Measurements from ENCODE around the gene MYOG.

MYOG gene

DNA sequence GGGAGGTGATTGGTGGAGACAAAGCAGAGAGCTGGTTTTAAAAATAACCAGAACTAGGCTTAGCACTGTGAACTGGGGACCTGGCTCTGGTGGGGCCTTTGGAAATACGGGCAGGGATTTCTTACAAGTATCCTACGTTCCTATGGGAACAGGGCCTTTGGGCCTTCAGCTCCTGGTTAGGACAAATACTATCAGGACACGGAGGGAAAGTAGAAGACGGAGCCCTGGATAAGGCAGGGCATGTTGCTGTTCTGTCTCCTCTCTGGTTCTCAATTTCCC, 5.3 kb upstream of the MYOG start:
- TF ChIP-seq EZH2phosphoT487 (IDR thresholded peaks at IDR 0.05; ENCODE audit: borderline replicate concordance) (no peak), CTCF (conservative IDR thresholded peaks at IDR 0.05; ENCODE audit: low read length) (no peak)
- no peak overlapping the region for H2AFZ ChIP-seq (ENCODE audit: low read length)
- no peaks in the 10 kb centered on the region for H3K79me2 ChIP-seq (ENCODE audit: insufficient read depth, low read length)
- H3K27me3 ChIP-seq (ENCODE audit: insufficient read depth, low read length, poor library complexity, severe bottlenecking), result no peaks in the 10 kb centered on the region
- no peaks in the 10 kb centered on the region for H3K4me1 ChIP-seq (ENCODE audit: insufficient read depth, low read length, poor library complexity, severe bottlenecking)
- no peak overlapping the region for H3K9ac ChIP-seq (ENCODE audit: low read depth, low read length, poor library complexity, severe bottlenecking)
- no peaks in the 10 kb centered on the region for H3K9me2 ChIP-seq (replicated peaks; ENCODE audit: low read depth, low read length)
- peaks cover 18% of the 10 kb centered on the region for H3K9me3 ChIP-seq (ENCODE audit: insufficient read depth, low read depth, low read length)
- no peak overlapping the region for H3K4me3 ChIP-seq (ENCODE audit: low read length, poor library complexity, severe bottlenecking)
- H3K4me2 ChIP-seq (ENCODE audit: low read depth, low read length, poor library complexity, severe bottlenecking), result no peak overlapping the region
- no peaks in the 10 kb centered on the region for H3F3A ChIP-seq (ENCODE audit: low read depth)
- H3K36me3 ChIP-seq (ENCODE audit: insufficient read depth, low read length), result no peaks in the 10 kb centered on the region
- H4K20me1 ChIP-seq (ENCODE audit: insufficient read depth, low read length, poor library complexity, severe bottlenecking), result no peaks in the 10 kb centered on the region

GRCh38 chr1:203090421-203091198, 4.8 kb upstream of the MYOG start:
- no peak overlapping the region for H3K9ac ChIP-seq (ENCODE audit: low read depth, low read length, poor library complexity, severe bottlenecking)
- H3K36me3 ChIP-seq (ENCODE audit: insufficient read depth, low read length), result no peaks in the 10 kb centered on the region
- H2AFZ ChIP-seq (ENCODE audit: low read length), result no peak overlapping the region
- TF ChIP-seq EZH2phosphoT487 (IDR thresholded peaks at IDR 0.05; ENCODE audit: borderline replicate concordance), result no peak
- TF ChIP-seq CTCF (conservative IDR thresholded peaks at IDR 0.05; ENCODE audit: low read length), result no peak
- no peaks in the 10 kb centered on the region for H4K20me1 ChIP-seq (ENCODE audit: insufficient read depth, low read length, poor library complexity, severe bottlenecking)
- H3K4me1 ChIP-seq (ENCODE audit: insufficient read depth, low read length, poor library complexity, severe bottlenecking), result no peaks in the 10 kb centered on the region
- H3K79me2 ChIP-seq (ENCODE audit: insufficient read depth, low read length), result no peaks in the 10 kb centered on the region
- peaks cover 13% of the 10 kb centered on the region; the same call in 1 of the 2 replicates for H3K9me3 ChIP-seq (ENCODE audit: insufficient read depth, low read depth, low read length)
- H3K27me3 ChIP-seq (ENCODE audit: insufficient read depth, low read length, poor library complexity, severe bottlenecking), result no peaks in the 10 kb centered on the region
- no peak overlapping the region for H3K4me2 ChIP-seq (ENCODE audit: low read depth, low read length, poor library complexity, severe bottlenecking)
- no peak overlapping the region for H3K4me3 ChIP-seq (ENCODE audit: low read length, poor library complexity, severe bottlenecking)
- no peaks in the 10 kb centered on the region for H3K9me2 ChIP-seq (replicated peaks; ENCODE audit: low read depth, low read length)
- H3F3A ChIP-seq (ENCODE audit: low read depth), result no peaks in the 10 kb centered on the region

- no peak overlapping the region for H3K4me3 ChIP-seq (ENCODE audit: low read length, poor library complexity, severe bottlenecking)
- no peak overlapping the region for H3K9ac ChIP-seq (ENCODE audit: low read depth, low read length, poor library complexity, severe bottlenecking)
- H3K36me3 ChIP-seq (ENCODE audit: insufficient read depth, low read length), result no peaks in the 10 kb centered on the region
- H3K27me3 ChIP-seq (ENCODE audit: insufficient read depth, low read length, poor library complexity, severe bottlenecking), result no peaks in the 10 kb centered on the region
- no peak overlapping the region for H3K4me2 ChIP-seq (ENCODE audit: low read depth, low read length, poor library complexity, severe bottlenecking)
- peaks cover 4% of the 10 kb centered on the region; the same call in 1 of the 2 replicates for H3K9me3 ChIP-seq (ENCODE audit: insufficient read depth, low read depth, low read length)
- no peaks in the 10 kb centered on the region for H3F3A ChIP-seq (ENCODE audit: low read depth)
- H3K4me1 ChIP-seq (ENCODE audit: insufficient read depth, low read length, poor library complexity, severe bottlenecking), result no peaks in the 10 kb centered on the region
- no peaks in the 10 kb centered on the region for H3K9me2 ChIP-seq (replicated peaks; ENCODE audit: low read depth, low read length)
- TF ChIP-seq EZH2phosphoT487 (IDR thresholded peaks at IDR 0.05; ENCODE audit: borderline replicate concordance) (no peak), CTCF (conservative IDR thresholded peaks at IDR 0.05; ENCODE audit: low read length) (no peak)
- no peaks in the 10 kb centered on the region for H4K20me1 ChIP-seq (ENCODE audit: insufficient read depth, low read length, poor library complexity, severe bottlenecking)
- no peaks in the 10 kb centered on the region for H3K79me2 ChIP-seq (ENCODE audit: insufficient read depth, low read length)
- no peak overlapping the region for H2AFZ ChIP-seq (ENCODE audit: low read length)
Observed at GRCh38 chr1:203089651-203090045, 3.8 kb upstream of the MYOG start.
